Neural cell (in vitro differentiated cells): ENCODE results near the gene DOCK2. TPM values are rescaled to one million over a fixed set of nuclear protein-coding genes. Genes with fewer than 3 reads are reported as not detected.

ENCODE experiments used
- H2AFZ ChIP-seq: fragments of 200-600, 300-800 bp; sonication (generic), shearing (Covaris generic); 2 replicates; pipeline ENCODE4 v1.6.0; 2014; ENCODE audit warnings: low read depth, mild to moderate bottlenecking, antibody characterized with exemption, low read length, moderate library complexity
- H3F3A ChIP-seq: fragments of 200-600 bp; shearing (Covaris generic); 2 replicates; pipeline ENCODE4 v1.6.1; 2016; ENCODE audit warnings: mild to moderate bottlenecking, moderate library complexity, mixed read lengths, antibody characterized with exemption, low read length; ENCODE audit not compliant: insufficient read depth, poor library complexity, severe bottlenecking
- H3K27ac ChIP-seq: fragments of 200-600, 300-800 bp; sonication (generic), shearing (Covaris generic); 2 replicates; pipeline ENCODE4 v1.5.1; 2014; ENCODE audit warnings: mild to moderate bottlenecking, low read length, moderate library complexity
- H3K27me3 ChIP-seq: fragments of 300-800, 200-600 bp; sonication (generic), shearing (Covaris generic); 2 replicates; pipeline ENCODE4 v1.6.0; 2014; ENCODE audit warnings: mild to moderate bottlenecking, low read depth, low read length, moderate library complexity; ENCODE audit not compliant: insufficient read depth
- H3K36me3 ChIP-seq: fragments of 300-800, 200-600 bp; sonication (generic), shearing (Covaris generic); 2 replicates; pipeline ENCODE4 v1.5.1; 2014; ENCODE audit warnings: mild to moderate bottlenecking, antibody characterized with exemption, low read length, moderate library complexity; ENCODE audit not compliant: insufficient read depth
- H3K4me2 ChIP-seq: fragments of 300-800, 200-600 bp; sonication (generic), shearing (Covaris generic); 2 replicates; pipeline ENCODE4 v1.6.0; 2014; ENCODE audit warnings: mild to moderate bottlenecking, low read length
- H3K4me3 ChIP-seq: fragments of 300-800, 200-600 bp; sonication (generic), shearing (Covaris generic); 2 replicates; pipeline ENCODE4 v1.5.1; 2014; ENCODE audit warnings: mild to moderate bottlenecking, low read length, moderate library complexity
- H3K79me2 ChIP-seq: fragments of 200-600 bp; shearing (Covaris generic); replicated peaks from 2 replicates; pipeline ENCODE4 v1.6.0; 2014; ENCODE audit warnings: mild to moderate bottlenecking, low read length, moderate library complexity; ENCODE audit not compliant: insufficient read depth
- H3K9ac ChIP-seq: fragments of 300-800, 200-600 bp; sonication (generic), shearing (Covaris generic); 2 replicates; pipeline ENCODE4 v1.6.1; 2016; ENCODE audit warnings: mild to moderate bottlenecking, low read length, mixed read lengths
- H3K9me2 ChIP-seq: fragments of 200-600 bp; shearing (Covaris generic); 2 replicates; pipeline ENCODE4 v1.6.1; 2016; ENCODE audit warnings: mild to moderate bottlenecking, low read length, mixed read lengths; ENCODE audit not compliant: insufficient read depth
- H3K9me3 ChIP-seq: fragments of 200-600, 300-800 bp; sonication (generic), shearing (Covaris generic); 2 replicates; pipeline ENCODE4 v1.6.1; 2016; ENCODE audit warnings: mild to moderate bottlenecking, mixed run types, low read length, moderate library complexity, mixed read lengths
- H4K20me1 ChIP-seq: fragments of 200-600 bp; shearing (Covaris generic); 2 replicates; pipeline ENCODE4 v1.6.1; 2016; ENCODE audit warnings: mild to moderate bottlenecking, mixed run types; ENCODE audit not compliant: insufficient read depth
- CTCF ChIP-seq: fragments of 450-650 bp; IDR thresholded peaks from 2 replicates; pipeline ENCODE4 v1.5.1; 2014; ENCODE audit warnings: antibody characterized with exemption, mild to moderate bottlenecking, moderate library complexity; ENCODE audit not compliant: poor library complexity, severe bottlenecking
- EP300 ChIP-seq: fragments of 450-650 bp; conservative IDR thresholded peaks from 2 replicates; pipeline ENCODE4 v1.6.1; 2014; ENCODE audit warnings: antibody characterized with exemption, mild to moderate bottlenecking, moderate library complexity; ENCODE audit not compliant: poor library complexity, severe bottlenecking
- EZH2 ChIP-seq: fragments of 200-600, 300-800 bp; shearing (Covaris generic), sonication (generic); IDR thresholded peaks from 2 replicates; pipeline ENCODE4 v1.6.1; 2014; ENCODE audit warnings: antibody characterized with exemption, low read length, borderline replicate concordance, mild to moderate bottlenecking; ENCODE audit not compliant: insufficient read depth, poor library complexity, severe bottlenecking
- MXI1 ChIP-seq: fragments of 450-650 bp; conservative IDR thresholded peaks from 2 replicates; pipeline ENCODE4 v1.6.1; 2014; ENCODE audit warnings: antibody characterized with exemption, mild to moderate bottlenecking; ENCODE audit not compliant: poor library complexity, severe bottlenecking
- POLR2AphosphoS5 ChIP-seq: IDR thresholded peaks from 2 replicates; pipeline ENCODE4 v1.6.1; 2012
- RAD21 ChIP-seq: fragments of 450-650 bp; conservative IDR thresholded peaks from 2 replicates; pipeline ENCODE4 v1.6.1; 2014; ENCODE audit warnings: antibody characterized with exemption, mild to moderate bottlenecking, moderate library complexity
- SMC3 ChIP-seq: fragments of 450-650 bp; conservative IDR thresholded peaks from 2 replicates; pipeline ENCODE4 v1.6.1; 2014; ENCODE audit warnings: antibody characterized with exemption, mild to moderate bottlenecking, moderate library complexity; ENCODE audit not compliant: poor library complexity
- TAF1 ChIP-seq: IDR thresholded peaks from 2 replicates; pipeline ENCODE4 v1.6.1; 2012; ENCODE audit warnings: low read depth
- polyA plus RNA-seq: library from polyadenylated mRNA; depleted of rRNA; stranded (reverse); fragments of >200 nt; gene quantifications from 2 replicates; pipeline ENCODE4 v1.2.3, GENCODE V29; 2014
- TF ChIP-seq, protein P1 (sequence below): IDR thresholded peaks from 2 replicates; pipeline ENCODE4 v1.6.1; 2012; ENCODE audit warnings: borderline replicate concordance

DOCK2 gene
- polyA plus RNA-seq, 1 donor from 2014 or later: 0.15 TPM

DNA sequence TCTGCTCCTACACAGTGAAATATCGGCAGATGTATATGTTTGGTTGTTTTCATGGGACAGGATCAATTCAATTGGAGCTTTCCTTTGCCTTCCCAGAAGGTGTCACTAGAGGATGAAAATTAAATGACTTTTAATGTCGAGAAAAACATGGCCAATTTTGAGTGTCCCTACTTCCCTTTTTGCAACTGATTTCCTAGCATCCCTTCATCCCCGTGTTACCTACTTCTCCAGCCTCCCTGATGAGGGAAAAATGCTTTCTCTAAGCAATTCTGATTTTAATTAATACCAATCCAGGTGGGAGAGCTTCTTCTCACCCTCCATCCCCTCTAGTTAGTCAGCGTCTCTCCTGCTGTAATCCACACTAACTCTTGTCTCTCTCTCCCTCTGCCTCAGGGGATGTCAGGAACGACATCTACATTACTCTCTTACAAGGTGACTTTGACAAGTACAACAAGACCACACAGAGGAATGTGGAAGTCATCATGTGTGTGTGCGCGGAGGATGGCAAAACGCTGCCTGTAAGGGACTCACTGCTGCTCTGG is 64.9 kb downstream of the DOCK2 start:
- TF ChIP-seq POLR2AphosphoS5 (peak; percentile 44), TAF1 (no peak), EP300 (peak; percentile 26), RAD21 (peak; percentile 88), SMC3 (peak; percentile 92), EZH2 (no peak), CTCF (peak; percentile 90), MXI1 (no peak)
- TF ChIP-seq, protein P1, sequence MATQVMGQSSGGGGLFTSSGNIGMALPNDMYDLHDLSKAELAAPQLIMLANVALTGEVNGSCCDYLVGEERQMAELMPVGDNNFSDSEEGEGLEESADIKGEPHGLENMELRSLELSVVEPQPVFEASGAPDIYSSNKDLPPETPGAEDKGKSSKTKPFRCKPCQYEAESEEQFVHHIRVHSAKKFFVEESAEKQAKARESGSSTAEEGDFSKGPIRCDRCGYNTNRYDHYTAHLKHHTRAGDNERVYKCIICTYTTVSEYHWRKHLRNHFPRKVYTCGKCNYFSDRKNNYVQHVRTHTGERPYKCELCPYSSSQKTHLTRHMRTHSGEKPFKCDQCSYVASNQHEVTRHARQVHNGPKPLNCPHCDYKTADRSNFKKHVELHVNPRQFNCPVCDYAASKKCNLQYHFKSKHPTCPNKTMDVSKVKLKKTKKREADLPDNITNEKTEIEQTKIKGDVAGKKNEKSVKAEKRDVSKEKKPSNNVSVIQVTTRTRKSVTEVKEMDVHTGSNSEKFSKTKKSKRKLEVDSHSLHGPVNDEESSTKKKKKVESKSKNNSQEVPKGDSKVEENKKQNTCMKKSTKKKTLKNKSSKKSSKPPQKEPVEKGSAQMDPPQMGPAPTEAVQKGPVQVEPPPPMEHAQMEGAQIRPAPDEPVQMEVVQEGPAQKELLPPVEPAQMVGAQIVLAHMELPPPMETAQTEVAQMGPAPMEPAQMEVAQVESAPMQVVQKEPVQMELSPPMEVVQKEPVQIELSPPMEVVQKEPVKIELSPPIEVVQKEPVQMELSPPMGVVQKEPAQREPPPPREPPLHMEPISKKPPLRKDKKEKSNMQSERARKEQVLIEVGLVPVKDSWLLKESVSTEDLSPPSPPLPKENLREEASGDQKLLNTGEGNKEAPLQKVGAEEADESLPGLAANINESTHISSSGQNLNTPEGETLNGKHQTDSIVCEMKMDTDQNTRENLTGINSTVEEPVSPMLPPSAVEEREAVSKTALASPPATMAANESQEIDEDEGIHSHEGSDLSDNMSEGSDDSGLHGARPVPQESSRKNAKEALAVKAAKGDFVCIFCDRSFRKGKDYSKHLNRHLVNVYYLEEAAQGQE: no peak
- Histone ChIP-seq H3K4me3 (peak overlapping the region; percentile 25), H3K27me3 (no peaks in the 10 kb centered on the region), H3K9ac (no peak overlapping the region), H3K9me2 (no peaks in the 10 kb centered on the region), H4K20me1 (no peaks in the 10 kb centered on the region), H3K79me2 (no peaks in the 10 kb centered on the region), H3K4me2 (no peak overlapping the region), H2AFZ (no peak overlapping the region), H3K27ac (no peak overlapping the region), H3K9me3 (no peaks in the 10 kb centered on the region), H3K36me3 (no peaks in the 10 kb centered on the region), H3F3A (no peaks in the 10 kb centered on the region)

DNA sequence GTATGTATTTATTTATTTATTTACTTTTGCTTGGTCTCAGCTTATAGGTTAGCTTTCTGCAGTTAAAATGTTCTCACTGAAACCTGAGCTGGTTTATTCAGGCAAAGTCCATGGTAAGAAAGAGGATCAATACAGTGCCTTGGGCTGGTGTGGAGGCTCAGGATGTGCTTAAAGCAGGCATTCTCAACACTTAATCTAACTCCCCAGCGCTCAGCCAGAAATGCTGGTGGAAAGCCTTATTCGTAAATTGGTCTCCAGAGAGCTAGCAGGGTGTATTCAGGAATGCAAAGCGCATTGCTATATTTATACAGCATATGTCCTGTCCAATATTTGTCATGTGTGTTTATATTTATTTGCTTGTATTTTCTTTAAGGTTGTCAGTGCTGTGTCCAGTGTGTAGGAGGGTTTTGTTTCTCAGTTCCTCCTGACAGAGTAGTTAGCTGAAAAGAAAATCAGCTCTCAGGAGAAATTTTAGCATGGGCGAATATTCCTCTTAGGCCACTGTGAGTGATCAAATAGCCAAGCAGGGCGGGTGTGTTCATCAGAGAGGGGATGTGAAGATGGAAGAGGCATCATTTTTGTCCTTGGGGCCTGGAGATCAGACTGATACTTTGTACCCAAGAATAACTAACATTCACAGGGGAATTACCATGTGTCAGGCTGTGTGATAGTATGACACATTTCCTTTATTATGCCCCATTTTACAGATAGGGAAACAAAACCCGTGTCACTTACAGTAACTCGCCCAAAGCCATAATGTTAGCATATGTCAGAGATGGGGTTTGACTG is 65.8 kb downstream of the DOCK2 start:
- Histone ChIP-seq H3K9ac (no peak overlapping the region), H3K4me2 (no peak overlapping the region)

More for the DNA sequence above, 65.8 kb downstream of the DOCK2 start:
- H2AFZ ChIP-seq: no peak overlapping the region
- no peaks in the 10 kb centered on the region for H3K36me3 ChIP-seq
- H3K9me2 ChIP-seq: no peaks in the 10 kb centered on the region
- H4K20me1 ChIP-seq: no peaks in the 10 kb centered on the region
- no peaks in the 10 kb centered on the region for H3K9me3 ChIP-seq
- no peaks in the 10 kb centered on the region for H3F3A ChIP-seq
- no peak overlapping the region for H3K27ac ChIP-seq
- H3K4me3 ChIP-seq: no peak overlapping the region
- H3K27me3 ChIP-seq: no peaks in the 10 kb centered on the region
- H3K79me2 ChIP-seq: no peaks in the 10 kb centered on the region
- TF ChIP-seq MXI1: no peak
- TF ChIP-seq TAF1: no peak
- no peak for TF ChIP-seq EP300
- no peak for TF ChIP-seq RAD21
- TF ChIP-seq EZH2: no peak
- no peak for TF ChIP-seq POLR2AphosphoS5
- TF ChIP-seq SMC3: no peak
- TF ChIP-seq, protein P1: no peak
- TF ChIP-seq CTCF: no peak
